Ishikawa (cell line): Measurements from ENCODE around the gene ATF6.

Experiments
- CEBPB ChIP-seq: IDR thresholded peaks from 2 replicates; pipeline ENCODE4 v1.6.1; 2012
- CREB1 ChIP-seq: IDR thresholded peaks from 2 replicates; pipeline ENCODE4 v1.6.1; 2012; ENCODE audit warnings: low read depth
- EGR1 ChIP-seq: IDR thresholded peaks from 2 replicates; pipeline ENCODE4 v1.6.1; 2012
- EP300 ChIP-seq: IDR thresholded peaks from 2 replicates; pipeline ENCODE4 v1.6.1; 2012; ENCODE audit warnings: borderline replicate concordance
- FOXM1 ChIP-seq: IDR thresholded peaks from 2 replicates; pipeline ENCODE4 v1.6.1; 2012; ENCODE audit warnings: low read depth, borderline replicate concordance
- MAX ChIP-seq: IDR thresholded peaks from 2 replicates; pipeline ENCODE4 v1.6.1; 2012
- NFIC ChIP-seq: IDR thresholded peaks from 2 replicates; pipeline ENCODE4 v1.6.1; 2012
- RAD21 ChIP-seq: IDR thresholded peaks from 2 replicates; pipeline ENCODE4 v1.6.1; 2012; ENCODE audit warnings: low read depth
- REST ChIP-seq: IDR thresholded peaks from 2 replicates; pipeline ENCODE4 v1.6.1; 2012; ENCODE audit warnings: low read depth, mild to moderate bottlenecking
- TAF1 ChIP-seq: IDR thresholded peaks from 2 replicates; pipeline ENCODE4 v1.6.1; 2012; ENCODE audit warnings: low read depth, mild to moderate bottlenecking
- TCF12 ChIP-seq: IDR thresholded peaks from 2 replicates; pipeline ENCODE4 v1.6.1; 2012; ENCODE audit warnings: low read depth
- TEAD4 ChIP-seq: IDR thresholded peaks from 2 replicates; pipeline ENCODE4 v1.6.1; 2012
- USF1 ChIP-seq: IDR thresholded peaks from 2 replicates; pipeline ENCODE4 v1.6.1; 2012
- YY1 ChIP-seq: IDR thresholded peaks from 2 replicates; pipeline ENCODE4 v1.6.1; 2012; ENCODE audit warnings: low read depth
- ZBTB7A ChIP-seq: IDR thresholded peaks from 2 replicates; pipeline ENCODE4 v1.6.1; 2012; ENCODE audit warnings: low read depth

Gene ATF6

GRCh38 chr1:161778522-161778921, 12.4 kb downstream of the ATF6 start:
- TF ChIP-seq TAF1 (no peak), RAD21 (no peak), CEBPB (no peak), NFIC (no peak), TEAD4 (no peak), EP300 (no peak), ZBTB7A (no peak), FOXM1 (no peak), TCF12 (no peak), USF1 (no peak), YY1 (no peak), REST (no peak), MAX (no peak)

GRCh38 chr1:161779393-161779792, 13.3 kb downstream of the ATF6 start:
- TF ChIP-seq ZBTB7A (no peak), TEAD4 (no peak), RAD21 (no peak), YY1 (no peak), FOXM1 (no peak), NFIC (no peak), CREB1 (no peak), REST (no peak), EGR1 (no peak), TCF12 (no peak), USF1 (no peak), TAF1 (no peak), CEBPB (no peak), EP300 (no peak), MAX (no peak)

- TF ChIP-seq MAX (no peak), FOXM1 (no peak), TEAD4 (no peak), REST (no peak), TCF12 (no peak), EP300 (no peak), ZBTB7A (no peak), USF1 (no peak), EGR1 (no peak), RAD21 (no peak), CREB1 (no peak)
These were observed 15.9 kb downstream of the ATF6 start for GRCh38 chr1:161781995-161782394.

- TF ChIP-seq TCF12 = no peak
- TF ChIP-seq USF1 = no peak
- TF ChIP-seq EP300 = no peak
- TF ChIP-seq CREB1 = no peak
- TF ChIP-seq YY1 = no peak
- TF ChIP-seq NFIC = no peak
- no peak for TF ChIP-seq TEAD4
- no peak for TF ChIP-seq MAX
- no peak for TF ChIP-seq TAF1
- no peak for TF ChIP-seq ZBTB7A
- TF ChIP-seq FOXM1 = no peak
- TF ChIP-seq EGR1 = no peak
- TF ChIP-seq REST = no peak
These were observed 16.8 kb downstream of the ATF6 start for GRCh38 chr1:161782886-161783285.
